Raji (cell line): ENCODE measurements around the gene PATE3.

ENCODE experiments used
- POLR2A ChIP-seq: IDR thresholded peaks from 2 replicates; pipeline ENCODE4 v1.6.1; 2011; ENCODE audit warnings: low read depth, low read length, control low read depth; ENCODE audit not compliant: insufficient read depth

PATE3 gene

DNA sequence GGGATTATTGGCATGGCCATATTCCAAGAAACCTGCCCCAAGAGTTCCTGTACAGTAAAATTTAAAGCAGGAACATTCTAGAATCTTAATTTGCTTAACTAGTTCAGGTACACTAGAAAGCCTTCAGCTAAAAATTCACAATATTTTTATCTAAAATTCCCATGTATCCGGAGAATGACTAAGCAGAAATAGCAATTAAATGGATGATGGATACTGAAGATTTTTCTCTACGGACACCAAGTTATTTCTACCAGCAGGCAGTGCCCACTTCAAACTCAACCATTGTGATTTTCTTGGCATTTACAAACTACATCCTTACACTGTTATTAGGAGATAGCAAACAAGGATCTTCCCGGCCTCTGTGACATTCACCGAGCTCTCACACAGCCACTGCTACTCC, 2.9 kb downstream of the PATE3 start:
- TF ChIP-seq POLR2A = no peak

DNA sequence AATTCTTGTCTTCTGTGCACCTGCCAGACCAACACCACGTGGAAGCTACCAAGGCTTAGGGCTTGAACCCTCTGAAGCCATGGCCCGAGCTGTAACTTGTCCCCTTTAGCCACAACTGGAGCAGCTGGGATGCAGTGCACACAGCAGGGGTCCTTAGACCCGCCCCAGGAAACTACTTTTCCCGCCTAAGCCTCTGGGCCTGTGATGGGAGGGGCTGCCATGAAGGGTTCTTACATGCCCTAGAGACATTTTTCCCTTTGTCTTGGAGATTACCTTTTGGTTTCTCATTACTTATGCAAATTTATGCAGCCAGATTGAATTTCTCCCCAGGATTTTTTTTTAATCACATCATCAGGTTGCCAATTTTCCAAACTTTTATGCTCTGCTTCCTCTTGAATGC, 9.7 kb downstream of the PATE3 start:
- TF ChIP-seq POLR2A = no peak

DNA sequence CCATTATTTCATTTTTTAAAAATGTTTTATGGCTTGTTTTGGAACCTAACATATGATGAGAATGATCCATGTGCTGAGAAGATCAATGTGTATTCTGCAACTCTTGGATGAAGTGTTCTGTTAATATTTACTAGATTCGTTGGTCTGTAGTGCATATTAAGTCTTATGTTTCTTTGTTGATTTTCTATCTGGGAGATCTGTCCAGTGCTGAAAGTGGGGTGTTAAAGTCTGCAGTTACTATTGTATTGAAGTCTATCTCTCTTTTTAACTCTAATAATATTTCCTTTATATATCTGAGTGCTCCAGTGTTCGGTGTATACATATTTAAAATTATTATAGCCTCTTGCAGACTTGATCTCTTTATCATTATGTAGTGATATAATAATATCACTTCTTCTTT, 11.9 kb downstream of the PATE3 start:
- no peak for TF ChIP-seq POLR2A

DNA sequence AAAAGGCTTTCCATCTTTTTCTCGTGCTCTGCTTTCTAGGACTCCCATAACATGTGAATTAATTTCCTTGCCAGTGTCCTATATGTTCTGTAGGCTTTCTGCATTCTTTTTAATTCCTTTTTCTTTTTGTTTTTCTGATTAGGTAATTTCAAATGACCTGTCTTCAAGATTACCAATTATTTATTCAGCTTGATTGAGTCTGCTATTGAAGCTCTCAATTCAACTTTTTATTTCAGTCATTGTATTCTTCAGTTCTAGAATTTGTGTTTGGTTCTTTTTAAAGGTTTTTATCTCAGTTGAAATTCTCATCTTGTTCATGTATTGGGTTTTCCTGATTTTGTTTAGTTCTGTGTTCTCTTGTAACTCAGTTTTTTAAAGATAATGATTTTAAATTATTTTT, 14.5 kb downstream of the PATE3 start:
- TF ChIP-seq POLR2A = no peak

DNA sequence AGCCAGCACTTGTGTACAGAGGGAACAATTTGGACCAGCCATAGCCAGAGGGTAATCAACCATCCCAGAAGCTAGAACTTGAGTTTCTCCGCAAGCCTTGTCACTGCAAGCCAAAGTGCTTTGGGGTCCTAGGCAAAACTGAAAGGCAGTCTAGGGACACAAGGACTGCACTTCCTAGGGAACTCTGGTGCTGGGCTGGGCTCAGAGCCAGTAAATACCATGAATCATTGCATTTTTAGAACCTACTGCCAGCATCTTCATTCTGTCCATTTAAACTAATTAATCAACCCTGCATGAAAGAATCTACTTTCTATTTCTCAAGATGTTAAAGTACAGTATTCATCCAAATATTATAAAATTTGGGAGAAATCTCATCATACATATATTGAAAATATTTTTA, 20.0 kb downstream of the PATE3 start:
- no peak for TF ChIP-seq POLR2A

DNA sequence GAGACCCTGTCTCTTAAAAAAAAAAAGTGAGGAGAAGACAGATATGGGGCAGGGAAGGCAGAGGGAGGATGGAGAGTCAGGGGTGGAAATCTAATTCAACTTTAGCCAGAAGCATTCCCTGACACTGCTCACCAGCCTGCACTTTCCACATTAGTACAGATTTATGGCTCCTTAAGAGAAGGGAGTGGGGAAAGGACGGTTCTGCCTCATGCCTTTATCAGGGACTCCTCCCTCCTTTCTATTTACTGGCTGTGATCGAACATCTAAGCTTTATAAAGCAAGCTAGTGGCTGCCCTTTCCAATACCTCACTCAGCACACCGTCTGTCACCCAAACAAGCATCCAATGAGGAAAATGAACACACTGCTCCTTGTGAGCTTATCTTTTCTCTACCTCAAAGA, 45.1 kb downstream of the PATE3 start, which contains the start of gene PATE4:
TSS of gene PATE4 (plus strand) at position 301 of the 400 bp plus-strand sequence. CDS start at position 345, 44 bp downstream.
- no peak for TF ChIP-seq POLR2A

DNA sequence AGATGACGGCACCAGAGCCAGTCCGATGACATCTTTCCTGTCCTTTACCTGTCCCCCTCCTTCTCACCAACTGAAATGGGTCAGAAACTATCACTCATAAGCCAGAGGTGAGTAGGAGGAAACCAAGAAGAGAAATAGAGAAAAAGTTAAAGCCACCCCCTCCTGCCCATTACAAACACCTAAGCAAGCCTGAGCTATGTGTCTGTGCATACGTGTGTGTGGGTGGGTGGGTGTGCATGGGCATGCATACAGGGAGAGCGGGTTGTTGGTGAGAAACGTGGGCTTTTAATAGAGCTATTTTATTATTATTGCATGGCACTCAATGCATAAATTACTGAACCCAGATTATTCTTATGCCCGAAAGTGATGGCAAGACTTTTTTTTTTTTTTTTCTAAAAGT, 47.8 kb downstream of the PATE3 start:
- TF ChIP-seq POLR2A = no peak
